Keratinocyte (primary cell): ENCODE results near the gene ZNF726. TPM values are rescaled to one million over a fixed set of nuclear protein-coding genes. Genes with fewer than 3 reads are reported as not detected.

ENCODE experiments used
- DNase-seq: peaks from one replicate; pipeline ENCODE4 v3.0.0-alpha.2; 2011; ENCODE audit warnings: low read depth, missing footprints, low spot score
- FAIRE-seq: peaks from 2 replicates; lab custom pipeline; 2011; peaks lifted over from hg19 to GRCh38; lab: Jason Lieb, UNC
- H2AFZ ChIP-seq: 2 replicates; pipeline ENCODE4 v1.6.0; 2012; ENCODE audit warnings: low read length, control low read depth, inconsistent platforms; ENCODE audit not compliant: control insufficient read depth
- H3K27ac ChIP-seq: 2 replicates; pipeline ENCODE4 v1.5.1; 2011; ENCODE audit warnings: low read length; ENCODE audit not compliant: control insufficient read depth, insufficient read depth
- H3K27me3 ChIP-seq: 3 replicates; pipeline ENCODE4 v1.6.0; 2011; ENCODE audit warnings: low read length; ENCODE audit not compliant: control insufficient read depth, insufficient read depth; ENCODE audit errors: extremely low read depth
- H3K36me3 ChIP-seq, 2 experiments: 2 replicates in 1 of 2; 3 replicates in 1 of 2; pipeline ENCODE4 v1.5.1; 2011; ENCODE audit warnings: low read length in 2 of 2, mild to moderate bottlenecking in 1 of 2; ENCODE audit not compliant: control insufficient read depth in 2 of 2, insufficient read depth in 2 of 2; ENCODE audit errors: extremely low read depth in 1 of 2
- H3K4me1 ChIP-seq: 3 replicates; pipeline ENCODE4 v1.5.1; 2011; ENCODE audit warnings: low read length; ENCODE audit not compliant: control insufficient read depth, insufficient read depth; ENCODE audit errors: extremely low read depth
- H3K4me2 ChIP-seq: 3 replicates; pipeline ENCODE4 v1.6.0; 2011; ENCODE audit warnings: low read depth, low read length; ENCODE audit not compliant: control insufficient read depth, insufficient read depth; ENCODE audit errors: extremely low read depth
- H3K4me3 ChIP-seq, 3 experiments: fragments of 200-600 bp in 1 of 3; sonication (generic) in 1 of 3; 2 replicates in 2 of 3; 3 replicates in 1 of 3; pipeline ENCODE4 v1.5.1; 2011 to 2016; ENCODE audit warnings: low read length in 3 of 3, mild to moderate bottlenecking in 3 of 3, control low read depth in 2 of 3, inconsistent platforms in 1 of 3, low read depth in 1 of 3, mixed read lengths in 1 of 3, mixed run types in 1 of 3, moderate library complexity in 1 of 3; ENCODE audit not compliant: control insufficient read depth in 2 of 3, insufficient read depth in 2 of 3; ENCODE audit errors: extremely low read depth in 1 of 3
- H3K79me2 ChIP-seq: 2 replicates; pipeline ENCODE4 v1.6.0; 2012; ENCODE audit warnings: low read length; ENCODE audit not compliant: control insufficient read depth, insufficient read depth
- H3K9ac ChIP-seq: 3 replicates; pipeline ENCODE4 v1.6.0; 2011; ENCODE audit warnings: low read length; ENCODE audit not compliant: control insufficient read depth, insufficient read depth; ENCODE audit errors: extremely low read depth
- H3K9me1 ChIP-seq: 3 replicates; pipeline ENCODE4 v1.6.0; 2011; ENCODE audit warnings: low read length; ENCODE audit not compliant: control insufficient read depth, insufficient read depth; ENCODE audit errors: extremely low read depth
- H3K9me3 ChIP-seq: 2 replicates; pipeline ENCODE4 v1.5.1; 2012; ENCODE audit warnings: low read depth, low read length; ENCODE audit not compliant: control insufficient read depth
- H4K20me1 ChIP-seq: 3 replicates; pipeline ENCODE4 v1.6.0; 2011; ENCODE audit warnings: low read length; ENCODE audit not compliant: control insufficient read depth, insufficient read depth; ENCODE audit errors: extremely low read depth
- EZH2 ChIP-seq: IDR thresholded peaks from one replicate; pipeline ENCODE4 v1.6.1; 2012; ENCODE audit warnings: inconsistent platforms, mild to moderate bottlenecking, low read length, moderate library complexity
- dilution Hi-C: fragments of 300-500 bp; cut with MboI; formaldehyde crosslinking; loops from one replicate; pipeline ENCODE4 v1.7.0; 2020; ENCODE audit warnings: low sequenced_read_pairs; ENCODE audit not compliant: extremely low pct_ligation_motif_present
- polyA plus RNA-seq, 5 experiments: library from polyadenylated mRNA; depleted of rRNA in 3 of 5; stranded (reverse) in 3 of 5; stranded (forward) in 1 of 5; unstranded in 1 of 5; fragments of >200 nt; gene quantifications; 1 replicate in 1 of 5; 2 replicates in 3 of 5; 3 replicates in 1 of 5; pipeline versions ENCODE4 v1.2.1 to v1.2.3, GENCODE V29; 2011 to 2012; ENCODE audit warnings: missing spikeins in 2 of 5, low read depth in 1 of 5, low replicate concordance in 1 of 5
- TF ChIP-seq, protein P1 (sequence below), 3 experiments: IDR thresholded peaks in 1 of 3; conservative IDR thresholded peaks in 1 of 3; optimal IDR thresholded peaks in 1 of 3; 2 replicates in 2 of 3; 3 replicates in 1 of 3; pipeline versions ENCODE3 to v1.5.1; 2011; ENCODE audit warnings: low read length in 3 of 3, mild to moderate bottlenecking in 3 of 3, moderate library complexity in 2 of 3, control low read depth in 1 of 3, inconsistent platforms in 1 of 3; ENCODE audit not compliant: insufficient read depth in 2 of 3; ENCODE audit errors: extremely low read depth in 1 of 3

ZNF726 gene
- polyA plus RNA-seq, 1 donor (not counting 4 experiments of a cell fraction or from before 2014, with no cell fraction given) = 1.6 TPM

DNA sequence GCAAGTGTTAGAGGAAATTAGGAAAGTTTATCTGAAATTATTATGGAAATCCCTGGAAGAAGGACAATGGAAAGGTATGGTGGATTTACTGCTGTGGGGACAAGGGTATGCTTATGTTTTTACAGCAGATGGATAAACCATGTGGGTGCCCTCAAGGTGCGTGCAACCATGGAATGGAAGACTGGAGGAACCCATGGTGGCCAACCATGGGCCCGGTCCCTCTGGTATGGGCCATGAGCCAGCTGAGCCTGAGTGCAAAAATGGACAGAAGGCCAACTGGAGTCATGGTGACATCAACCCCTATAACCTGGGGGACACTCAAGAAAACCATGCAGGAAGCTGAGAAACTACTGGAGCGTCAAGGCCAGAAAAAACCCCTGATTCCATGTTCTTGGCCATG is 46.1 kb upstream of the ZNF726 start:
- Histone ChIP-seq H3K9me3 (no peaks in the 10 kb centered on the region), H3K4me3 (no peak overlapping the region), H3K79me2 (no peaks in the 10 kb centered on the region), H3K9me1 (no peaks in the 10 kb centered on the region), H3K4me2 (no peak overlapping the region), H3K4me1 (no peaks in the 10 kb centered on the region), H3K36me3 (no peaks in the 10 kb centered on the region), H4K20me1 (no peaks in the 10 kb centered on the region), H3K9ac (no peak overlapping the region), H3K27ac (no peak overlapping the region), H2AFZ (no peak overlapping the region), H3K27me3 (no peaks in the 10 kb centered on the region)
- DNase-seq (no peak), FAIRE-seq (no peak)
- dilution Hi-C loops = no loop called here
- TF ChIP-seq EZH2 = no peak
- TF ChIP-seq, protein P1, sequence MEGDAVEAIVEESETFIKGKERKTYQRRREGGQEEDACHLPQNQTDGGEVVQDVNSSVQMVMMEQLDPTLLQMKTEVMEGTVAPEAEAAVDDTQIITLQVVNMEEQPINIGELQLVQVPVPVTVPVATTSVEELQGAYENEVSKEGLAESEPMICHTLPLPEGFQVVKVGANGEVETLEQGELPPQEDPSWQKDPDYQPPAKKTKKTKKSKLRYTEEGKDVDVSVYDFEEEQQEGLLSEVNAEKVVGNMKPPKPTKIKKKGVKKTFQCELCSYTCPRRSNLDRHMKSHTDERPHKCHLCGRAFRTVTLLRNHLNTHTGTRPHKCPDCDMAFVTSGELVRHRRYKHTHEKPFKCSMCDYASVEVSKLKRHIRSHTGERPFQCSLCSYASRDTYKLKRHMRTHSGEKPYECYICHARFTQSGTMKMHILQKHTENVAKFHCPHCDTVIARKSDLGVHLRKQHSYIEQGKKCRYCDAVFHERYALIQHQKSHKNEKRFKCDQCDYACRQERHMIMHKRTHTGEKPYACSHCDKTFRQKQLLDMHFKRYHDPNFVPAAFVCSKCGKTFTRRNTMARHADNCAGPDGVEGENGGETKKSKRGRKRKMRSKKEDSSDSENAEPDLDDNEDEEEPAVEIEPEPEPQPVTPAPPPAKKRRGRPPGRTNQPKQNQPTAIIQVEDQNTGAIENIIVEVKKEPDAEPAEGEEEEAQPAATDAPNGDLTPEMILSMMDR (optimal IDR thresholded peaks at IDR 0.05 in 1 of 3, IDR thresholded peaks at IDR 0.05 in 1 of 3, conservative IDR thresholded peaks at IDR 0.05 in 1 of 3; ENCODE audit: extremely low read depth in 1 of 3, insufficient read depth in 2 of 3, low read length in 3 of 3) = no peak

DNA sequence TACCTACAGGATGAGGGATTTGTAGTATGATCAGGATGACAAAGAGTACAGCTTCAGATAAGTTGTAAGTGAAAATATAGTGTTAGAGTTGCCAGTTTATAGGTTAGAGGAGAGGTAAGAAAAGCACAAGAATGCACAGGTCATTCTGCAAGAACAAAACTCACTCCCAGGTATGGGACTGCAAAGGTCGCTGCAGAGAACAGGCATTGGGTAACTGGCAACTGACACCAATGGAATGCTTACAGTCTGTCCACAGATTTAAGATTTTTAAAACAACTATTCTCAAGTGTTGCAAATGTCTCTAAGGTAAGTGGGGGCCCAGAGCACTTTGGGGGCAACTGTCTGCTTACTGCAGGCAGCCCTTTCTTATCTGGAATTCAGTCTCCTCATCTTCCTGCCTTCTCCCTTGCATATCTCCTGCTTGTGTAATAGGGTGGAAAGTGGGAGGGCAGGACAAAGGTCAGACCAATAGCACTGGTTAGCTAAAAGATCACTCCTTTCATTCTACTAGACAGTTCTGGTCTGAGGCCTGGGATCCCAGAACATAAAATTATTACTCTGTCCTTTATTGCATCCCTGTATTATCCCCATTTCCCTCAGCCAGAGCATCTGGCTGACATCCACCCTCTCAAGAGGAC is 42.3 kb upstream of the ZNF726 start:
- Histone ChIP-seq H3K9me1 (no peaks in the 10 kb centered on the region), H3K27me3 (no peaks in the 10 kb centered on the region), H3K27ac (no peak overlapping the region), H3K4me2 (no peak overlapping the region), H3K9me3 (no peaks in the 10 kb centered on the region), H3K79me2 (no peaks in the 10 kb centered on the region), H2AFZ (no peak overlapping the region), H3K4me1 (no peaks in the 10 kb centered on the region), H4K20me1 (no peaks in the 10 kb centered on the region), H3K4me3 (no peak overlapping the region), H3K36me3 (no peaks in the 10 kb centered on the region), H3K9ac (no peak overlapping the region)
- DNase-seq (no peak), FAIRE-seq (no peak)
- no peak for TF ChIP-seq EZH2
- TF ChIP-seq, protein P1 (optimal IDR thresholded peaks at IDR 0.05 in 1 of 3, IDR thresholded peaks at IDR 0.05 in 1 of 3, conservative IDR thresholded peaks at IDR 0.05 in 1 of 3; ENCODE audit: extremely low read depth in 1 of 3, insufficient read depth in 2 of 3, low read length in 3 of 3) = no peak
- dilution Hi-C loops = no loop called here
